Measurements from ENCODE around the gene PTPN7.
"Not testable (repeated sequence)": the region's sequence is repeated elsewhere in the genome, so short reads cannot be mapped to it uniquely, and the experiment has no call there.

The PTPN7 gene

GRCh38 chr1:202149566-202149965 lies 10.8 kb downstream of the PTPN7 start:
- no peak for DNase-seq

- no peak for DNase-seq
Measured at GRCh38 chr1:202148391-202148790, 12.0 kb downstream of the PTPN7 start.

GRCh38 chr1:202146993-202147392 lies 13.4 kb downstream of the PTPN7 start:
- DNase-seq, result no peak

- no peak for DNase-seq
Measured at GRCh38 chr1:202146279-202146678, 14.1 kb downstream of the PTPN7 start.

- DNase-seq, result not testable (repeated sequence)
Measured at GRCh38 chr1:202145744-202146140, 14.7 kb downstream of the PTPN7 start.

- DNase-seq, result no peak
Measured at GRCh38 chr1:202145068-202145743, 15.2 kb downstream of the PTPN7 start.

- DNase-seq, result peak; percentile 75
Measured at GRCh38 chr1:202144402-202145067, 15.9 kb downstream of the PTPN7 start, which contains the start of gene ARL8A. TSS of gene ARL8A (minus strand) at chr1:202144737. CDS start at chr1:202144572, 165 bp downstream.

GRCh38 chr1:202143768-202144401 lies 16.5 kb downstream of the PTPN7 start:
- no peak for DNase-seq

- DNase-seq, result no peak
Measured at GRCh38 chr1:202143011-202143767, 17.2 kb downstream of the PTPN7 start.

- not testable (repeated sequence) for DNase-seq
Measured at GRCh38 chr1:202141468-202141867, 18.9 kb downstream of the PTPN7 start.

GRCh38 chr1:202140833-202141232 lies 19.6 kb downstream of the PTPN7 start:
- no peak for DNase-seq

GRCh38 chr1:202135221-202135721 lies 25.1 kb downstream of the PTPN7 start:
- DNase-seq, result peak; percentile 72

- DNase-seq, result no peak
Measured at GRCh38 chr1:202134645-202135172, 25.7 kb downstream of the PTPN7 start.

- no peak for DNase-seq
Measured at GRCh38 chr1:202133989-202134388, 26.4 kb downstream of the PTPN7 start.

- DNase-seq, result no peak
Measured at GRCh38 chr1:202133496-202133895, 26.9 kb downstream of the PTPN7 start.

- no peak for DNase-seq
Measured at GRCh38 chr1:202133001-202133400, 27.4 kb downstream of the PTPN7 start.

- DNase-seq, result no peak
Measured at GRCh38 chr1:202131956-202132821, 28.2 kb downstream of the PTPN7 start.

GRCh38 chr1:202130816-202131522 lies 29.4 kb downstream of the PTPN7 start:
- DNase-seq, result no peak

- no peak for DNase-seq
Measured at GRCh38 chr1:202130297-202130721, 30.1 kb downstream of the PTPN7 start.

- no peak for DNase-seq
Measured at GRCh38 chr1:202129453-202130296, 30.7 kb downstream of the PTPN7 start.

Measured in NCI-H2107 (cell line).